Motor neuron (in vitro differentiated cells): ENCODE results near the gene ASIC2. TPM values are rescaled to one million over a fixed set of nuclear protein-coding genes. Genes with fewer than 3 reads are reported as not detected.

Experiments
- ATAC-seq, 8 experiments: fragments of 200-7000 bp; cut with Tn5 transposase; replicated peaks in 6 of 8; 2 replicates each; pipeline ENCODE4 v1.8.0; 2021; ENCODE audit warnings: mild to moderate bottlenecking in 8 of 8, moderate library complexity in 8 of 8
- H3K27ac ChIP-seq, 2 donors: fragments of 250-450 bp; sonication (Bioruptor Pico); 2 replicates each; pipeline ENCODE4 v1.9.0; 2021; ENCODE audit warnings: antibody characterized with exemption in 2 of 2, mild to moderate bottlenecking in 2 of 2, moderate library complexity in 1 of 2
- H3K4me1 ChIP-seq, 2 donors: fragments of 250-450 bp; sonication (Bioruptor Pico); replicated peaks in 1 of 2; 2 replicates each; pipeline ENCODE4 v1.6.1; 2021; ENCODE audit warnings: antibody characterized with exemption in 2 of 2, mild to moderate bottlenecking in 2 of 2, moderate library complexity in 1 of 2
- H3K4me3 ChIP-seq, 5 donors: fragments of 250-450 bp; sonication (Bioruptor Pico); 2 replicates each; pipeline ENCODE4 v1.9.0; 2021; ENCODE audit warnings: antibody characterized with exemption in 5 of 5, mild to moderate bottlenecking in 5 of 5, moderate library complexity in 4 of 5
- WGBS, 10 experiments: fragments of 450-650 bp; shearing (Covaris generic); methylation state at CpG; one replicate each; pipeline ENCODE4 v1.0.0; 2022; 5-methylcytosine and 5-hydroxymethylcytosine counted together
- in situ Hi-C, 9 experiments: fragments of 400-800 bp; cut with MboI; loops; one replicate each; pipeline ENCODE4 v1.15.0; 2021; ENCODE audit warnings: low sequenced_read_pairs in 9 of 9, low pct_unique_long_range_greater_than_20kb in 2 of 9; ENCODE audit not compliant: unreplicated experiment in 9 of 9
- total RNA-seq, 8 experiments: library from RNA; unstranded; fragments of 300-600 nt; gene quantifications; 2 replicates each; pipeline versions ENCODE4 v1.2.3 to v1.2.4, GENCODE V29; 2022

ASIC2 gene
- total RNA-seq, 8 experiments from 2014 or later = 0.66 to 8.2 (median 1.8) TPM

- in situ Hi-C loops = no loop called here
- no peak overlapping the region for H3K4me3 ChIP-seq
- ATAC-seq = peak in 2 of 8 experiments; percentile 35 to 48
- no peak overlapping the region for H3K27ac ChIP-seq
- H3K4me1 ChIP-seq = no peaks in the 10 kb centered on the region
- WGBS, 10 experiments = 50 to 94% methylated on average over 2 of the region's 3 CpGs; no CpG with 5 or more reads in 8 of the 10 experiments
Measured at GRCh38 chr17:33124871-33125551, 168.1 kb downstream of the ASIC2 start.

- Histone ChIP-seq H3K4me1 (no peaks in the 10 kb centered on the region), H3K4me3 (no peak overlapping the region), H3K27ac (no peak overlapping the region)
- ATAC-seq = no peak
- in situ Hi-C loops = no loop called here
Measured at GRCh38 chr17:33124185-33124584, 168.9 kb downstream of the ASIC2 start.

GRCh38 chr17:33121756-33122155, 171.3 kb downstream of the ASIC2 start:
- in situ Hi-C loops = no loop called here
- no peak for ATAC-seq

GRCh38 chr17:33121272-33121671, 171.8 kb downstream of the ASIC2 start:
- WGBS, 10 experiments = 0 to 43% (median 20%) methylated on average over 1 to 2 of the region's 2 CpGs; no CpG with 5 or more reads in 7 of the 10 experiments
- no peaks in the 10 kb centered on the region for H3K4me1 ChIP-seq
- in situ Hi-C loops = no loop called here
- ATAC-seq = no peak
- H3K27ac ChIP-seq = no peak overlapping the region
- H3K4me3 ChIP-seq = no peak overlapping the region

More at GRCh38 chr17:33121756-33122155, 171.3 kb downstream of the ASIC2 start:
- Histone ChIP-seq H3K27ac (no peak overlapping the region), H3K4me3 (no peak overlapping the region), H3K4me1 (no peaks in the 10 kb centered on the region)
- 50% methylated on average over 1 of the region's 1 CpG; no CpG with 5 or more reads in 9 of the 10 experiments for WGBS, 10 experiments

DNA sequence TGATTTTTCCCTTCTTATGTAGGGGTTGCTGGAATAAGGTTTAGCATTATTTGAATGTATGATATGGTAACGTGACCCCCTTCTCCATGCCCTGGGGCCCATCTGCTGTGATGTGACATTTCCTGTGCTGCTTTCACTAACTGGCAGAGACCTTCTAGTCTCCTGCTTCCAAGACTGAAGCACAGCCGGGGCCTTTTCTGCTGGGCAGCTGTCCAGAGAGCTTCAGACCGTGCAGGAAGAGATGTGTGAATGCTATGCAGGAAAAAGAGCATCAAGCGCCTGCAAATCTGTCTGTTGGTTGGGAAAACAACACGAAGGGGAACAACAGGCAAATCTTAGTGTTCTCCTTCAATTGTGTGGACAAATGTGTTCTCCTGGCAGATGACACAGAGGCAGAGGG, 173.0 kb downstream of the ASIC2 start:
- 0 to 100% (median 68%) methylated on average over 1 to 4 of the region's 5 CpGs; no CpG with 5 or more reads in 5 of the 10 experiments for WGBS, 10 experiments
- Histone ChIP-seq H3K4me3 (no peak overlapping the region), H3K27ac (no peak overlapping the region), H3K4me1 (no peaks in the 10 kb centered on the region)
- in situ Hi-C loops = no loop called here
- ATAC-seq = peak in 1 of 8 experiments; percentile 48

DNA sequence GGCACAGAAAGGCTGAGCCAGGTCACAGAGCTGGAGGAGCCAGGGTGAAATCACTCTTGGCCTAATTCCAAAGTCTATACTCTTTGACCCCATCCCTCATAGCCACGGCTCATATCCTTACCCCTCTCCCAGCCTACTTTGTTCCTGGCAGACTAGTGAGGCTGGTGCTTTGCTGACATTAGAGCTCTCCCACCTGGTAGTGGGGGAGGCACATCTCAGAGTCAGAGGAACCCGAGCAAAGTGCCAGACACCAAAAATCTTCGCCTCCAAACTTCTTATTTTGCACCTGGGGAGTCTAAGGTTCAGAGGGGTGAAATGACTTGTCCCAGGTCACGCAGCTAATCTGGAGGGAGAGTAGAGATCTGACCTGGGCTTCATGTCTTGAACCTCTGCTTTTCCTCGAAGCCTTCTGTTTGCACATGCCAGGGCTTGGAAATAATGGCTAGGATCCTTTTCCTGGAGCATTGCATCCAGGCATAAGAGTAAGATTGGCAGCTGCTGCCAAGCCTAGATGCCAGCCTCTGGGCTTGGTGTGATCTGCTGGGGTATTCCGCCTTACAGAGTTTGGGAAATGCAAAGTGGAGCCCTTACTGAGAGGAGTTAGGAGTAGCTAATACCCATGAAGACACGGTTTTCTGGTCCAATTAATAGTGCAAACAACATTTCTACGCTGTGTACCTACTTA, 174.6 kb downstream of the ASIC2 start:
- in situ Hi-C loops = no loop called here
- no peaks in the 10 kb centered on the region for H3K4me1 ChIP-seq

DNA sequence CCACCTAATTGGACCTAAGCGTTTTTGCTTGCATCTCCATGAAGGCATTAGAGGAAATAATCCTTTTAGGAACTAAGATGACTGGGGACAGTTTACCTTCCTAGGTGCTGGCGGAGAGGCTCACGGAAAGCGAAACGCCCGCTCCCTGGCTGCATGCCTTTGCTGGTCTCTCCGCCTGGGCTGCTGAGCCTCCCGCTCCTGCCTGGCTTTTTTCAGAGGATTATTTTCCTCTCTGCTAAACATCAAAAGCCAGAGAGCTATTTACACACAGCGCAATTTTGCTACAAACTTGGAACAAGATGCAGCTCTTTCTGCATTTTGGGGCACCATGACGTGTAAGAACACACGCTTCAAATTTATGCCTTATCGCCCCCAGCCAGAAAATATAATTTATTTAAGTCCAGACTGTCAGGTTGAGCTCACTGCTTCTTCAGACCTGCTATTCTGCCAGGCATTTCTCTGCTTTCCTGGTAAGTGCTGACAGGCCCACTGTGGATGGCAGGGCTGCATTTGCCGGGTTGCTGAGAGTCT, 177.0 kb downstream of the ASIC2 start:
- no peak for ATAC-seq
- Histone ChIP-seq H3K4me1 (no peaks in the 10 kb centered on the region), H3K27ac (no peak overlapping the region), H3K4me3 (no peak overlapping the region)
- in situ Hi-C loops = no loop called here
- 63 to 90% (median 77%) methylated on average over 3 to 13 of the region's 13 CpGs for WGBS, 10 experiments

More for the DNA sequence above, 174.6 kb downstream of the ASIC2 start:
- ATAC-seq = no peak
- H3K27ac ChIP-seq = no peak overlapping the region
- no peak overlapping the region for H3K4me3 ChIP-seq
- 33 to 94% (median 67%) methylated on average over 1 to 6 of the region's 8 CpGs; no CpG with 5 or more reads in 2 of the 10 experiments for WGBS, 10 experiments

DNA sequence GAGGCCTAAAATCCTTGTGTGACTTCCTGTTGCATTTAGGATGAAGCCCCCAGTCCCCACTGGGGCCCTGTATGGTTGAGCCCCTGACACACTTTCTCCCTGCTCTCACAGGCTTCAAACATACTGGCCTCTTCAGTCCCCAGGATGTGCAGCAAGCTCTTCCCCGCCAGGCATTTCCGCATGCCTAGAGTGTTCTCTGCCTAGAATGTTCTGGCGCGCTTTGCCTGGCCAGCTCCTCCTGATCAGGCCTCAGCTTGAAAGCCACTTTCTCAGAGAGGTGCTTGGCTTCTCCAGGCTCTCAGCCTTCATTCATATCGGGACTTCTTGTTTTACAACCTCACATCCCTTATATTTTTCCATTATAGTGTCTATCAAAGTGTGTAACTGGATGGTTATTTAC, 177.7 kb downstream of the ASIC2 start:
- ATAC-seq = no peak
- Histone ChIP-seq H3K4me3 (no peak overlapping the region), H3K4me1 (no peaks in the 10 kb centered on the region), H3K27ac (no peak overlapping the region)
- in situ Hi-C loops = no loop called here
- 0 to 100% (median 67%) methylated on average over 1 to 3 of the region's 5 CpGs; no CpG with 5 or more reads in 3 of the 10 experiments for WGBS, 10 experiments

GRCh38 chr17:33113991-33114370, 179.1 kb downstream of the ASIC2 start:
- in situ Hi-C loops = no loop called here
- Histone ChIP-seq H3K4me3 (no peak overlapping the region), H3K4me1 (no peaks in the 10 kb centered on the region), H3K27ac (no peak overlapping the region)
- ATAC-seq = no peak
- 40 to 94% (median 59%) methylated on average over 1 to 3 of the region's 3 CpGs; no CpG with 5 or more reads in 2 of the 10 experiments for WGBS, 10 experiments

DNA sequence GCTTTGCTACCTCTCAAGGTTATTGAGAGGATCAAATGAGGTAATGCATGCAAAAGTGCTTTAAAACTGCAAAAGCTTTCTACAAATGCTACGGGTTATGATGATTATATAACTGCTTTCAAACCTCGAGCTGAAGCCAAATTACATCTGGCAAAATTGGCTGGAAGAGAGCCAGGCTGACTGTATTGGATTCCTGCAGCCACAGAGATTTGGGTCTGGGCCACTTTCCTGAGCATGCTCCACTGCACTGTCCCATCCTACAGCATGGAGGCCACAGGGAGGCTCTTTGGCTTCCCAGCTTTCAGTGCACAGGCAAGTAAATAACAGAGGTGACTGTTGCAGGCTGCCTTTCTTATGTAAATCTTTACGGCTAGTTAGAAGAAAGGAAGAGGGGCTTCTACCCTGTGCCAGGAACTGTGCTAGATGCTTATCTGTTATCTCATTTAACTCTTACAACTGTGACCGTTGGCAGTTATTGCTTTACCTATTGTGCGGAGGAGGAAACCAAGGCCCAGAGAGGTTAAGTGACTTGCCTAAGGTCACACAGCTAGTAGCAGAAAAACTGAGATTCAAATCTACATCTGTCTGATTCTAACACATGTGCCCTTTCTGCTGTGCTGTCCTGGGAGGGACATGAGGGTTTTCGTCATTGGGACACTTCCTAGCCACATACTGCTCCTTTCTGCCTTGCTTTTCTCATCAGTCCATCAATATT, 179.7 kb downstream of the ASIC2 start:
- Histone ChIP-seq H3K27ac (no peak overlapping the region), H3K4me3 (no peak overlapping the region), H3K4me1 (no peaks in the 10 kb centered on the region)
- in situ Hi-C loops = no loop called here
- WGBS, 10 experiments = 13 to 100% (median 64%) methylated on average over 1 to 5 of the region's 6 CpGs
- ATAC-seq = no peak

DNA sequence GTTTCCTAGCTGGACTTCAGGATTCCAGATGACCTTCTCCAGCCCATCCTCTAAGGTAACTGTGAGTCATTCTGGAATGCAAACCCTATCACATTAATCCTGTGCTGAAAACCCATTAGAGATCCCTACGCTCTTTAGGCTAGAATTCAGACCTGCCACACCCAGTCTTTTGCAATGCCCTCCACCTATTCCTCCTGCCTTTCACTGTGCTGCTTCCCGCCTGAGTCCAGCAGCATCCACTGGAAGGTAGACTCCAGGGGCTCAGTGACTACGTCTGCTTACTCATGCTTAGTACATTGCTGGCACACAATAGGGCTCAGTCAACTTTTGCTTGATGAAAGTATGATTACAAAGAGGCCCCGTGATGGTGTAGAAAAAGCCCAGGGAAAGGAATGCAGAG, 180.3 kb downstream of the ASIC2 start:
- H3K27ac ChIP-seq = no peak overlapping the region
- peak in 2 of 8 experiments; percentile 89 to 90 for ATAC-seq
- in situ Hi-C loops = no loop called here
- no peaks in the 10 kb centered on the region for H3K4me1 ChIP-seq
- no peak overlapping the region for H3K4me3 ChIP-seq
- 0 to 79% (median 60%) methylated on average over 2 to 4 of the region's 4 CpGs; no CpG with 5 or more reads in 3 of the 10 experiments for WGBS, 10 experiments

- WGBS, 10 experiments = 23 to 100% (median 70%) methylated on average over 1 to 4 of the region's 5 CpGs; no CpG with 5 or more reads in 4 of the 10 experiments
- Histone ChIP-seq H3K4me3 (no peak overlapping the region), H3K27ac (no peak overlapping the region), H3K4me1 (no peaks in the 10 kb centered on the region)
- no peak for ATAC-seq
- in situ Hi-C loops = no loop called here
Measured at GRCh38 chr17:33109336-33110072, 183.6 kb downstream of the ASIC2 start.
